Measurements from ENCODE around the gene CFAP100. TPM values are rescaled to one million over a fixed set of nuclear protein-coding genes. Genes with fewer than 3 reads are reported as not detected.

The CFAP100 gene
- total RNA-seq, 1 donor from 2014 or later = not detected

DNA sequence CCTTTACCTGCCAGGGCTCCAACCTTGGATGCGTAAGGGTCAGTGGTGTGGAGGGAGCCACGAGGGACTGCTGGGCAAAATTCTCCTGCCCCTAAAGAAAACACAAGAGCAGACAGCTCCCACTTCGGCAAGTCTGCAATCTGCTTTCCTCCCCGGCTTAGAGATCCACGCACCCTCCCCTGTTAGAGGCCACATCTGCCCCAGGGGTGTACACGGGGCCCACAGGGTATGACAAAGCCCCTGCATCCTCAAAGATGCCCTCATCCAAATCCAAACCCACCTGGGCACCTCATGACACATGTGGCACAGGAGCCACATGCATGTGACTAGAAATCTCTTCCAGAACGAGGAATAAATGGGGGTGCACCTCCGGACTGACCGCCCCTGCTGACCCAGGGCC, 55.5 kb downstream of the CFAP100 start:
- Mint-ChIP-seq H3K36me3 (peaks cover 16% of the 10 kb centered on the region), H3K27me3 (ENCODE audit: low read depth) (no peaks in the 10 kb centered on the region), H3K9me3 (no peaks in the 10 kb centered on the region), H3K27ac (no peak overlapping the region), H3K4me1 (peaks cover 5% of the 10 kb centered on the region), H3K4me3 (no peak overlapping the region)
- peak in 1 of 2 experiments; percentile 33 for DNase-seq (ENCODE audit: low spot score in 2 of 2, unreplicated experiment in 2 of 2)
- TF ChIP-seq, protein P1, sequence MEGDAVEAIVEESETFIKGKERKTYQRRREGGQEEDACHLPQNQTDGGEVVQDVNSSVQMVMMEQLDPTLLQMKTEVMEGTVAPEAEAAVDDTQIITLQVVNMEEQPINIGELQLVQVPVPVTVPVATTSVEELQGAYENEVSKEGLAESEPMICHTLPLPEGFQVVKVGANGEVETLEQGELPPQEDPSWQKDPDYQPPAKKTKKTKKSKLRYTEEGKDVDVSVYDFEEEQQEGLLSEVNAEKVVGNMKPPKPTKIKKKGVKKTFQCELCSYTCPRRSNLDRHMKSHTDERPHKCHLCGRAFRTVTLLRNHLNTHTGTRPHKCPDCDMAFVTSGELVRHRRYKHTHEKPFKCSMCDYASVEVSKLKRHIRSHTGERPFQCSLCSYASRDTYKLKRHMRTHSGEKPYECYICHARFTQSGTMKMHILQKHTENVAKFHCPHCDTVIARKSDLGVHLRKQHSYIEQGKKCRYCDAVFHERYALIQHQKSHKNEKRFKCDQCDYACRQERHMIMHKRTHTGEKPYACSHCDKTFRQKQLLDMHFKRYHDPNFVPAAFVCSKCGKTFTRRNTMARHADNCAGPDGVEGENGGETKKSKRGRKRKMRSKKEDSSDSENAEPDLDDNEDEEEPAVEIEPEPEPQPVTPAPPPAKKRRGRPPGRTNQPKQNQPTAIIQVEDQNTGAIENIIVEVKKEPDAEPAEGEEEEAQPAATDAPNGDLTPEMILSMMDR (IDR thresholded peaks at IDR 0.05; ENCODE audit: unreplicated experiment) = no peak

DNA sequence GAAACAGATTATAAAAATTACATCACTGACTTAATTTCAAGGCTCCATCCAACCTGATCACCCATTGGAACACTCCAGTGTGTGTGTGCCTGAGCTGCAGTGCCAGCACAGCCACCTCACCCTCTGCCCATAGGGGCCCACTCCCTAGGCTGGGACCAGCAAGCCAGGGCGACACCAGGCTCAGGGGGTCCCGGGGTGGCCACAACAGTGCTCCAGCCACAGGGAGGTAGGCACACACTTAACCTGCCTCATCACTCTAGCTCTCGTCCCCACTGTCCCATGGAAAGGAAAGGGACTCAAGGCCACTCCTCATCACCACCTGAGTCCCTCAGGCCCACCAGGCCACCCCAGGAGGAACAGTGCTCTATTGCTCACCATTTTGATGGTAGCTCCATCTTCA, 56.0 kb downstream of the CFAP100 start:
- no peaks in the 10 kb centered on the region for H3K27me3 Mint-ChIP-seq (ENCODE audit: low read depth)
- H3K4me3 Mint-ChIP-seq = no peak overlapping the region
- TF ChIP-seq, protein P1 (IDR thresholded peaks at IDR 0.05; ENCODE audit: unreplicated experiment) = no peak
- H3K4me1 Mint-ChIP-seq = peaks cover 5% of the 10 kb centered on the region
- DNase-seq (ENCODE audit: low spot score in 2 of 2, unreplicated experiment in 2 of 2) = no peak
- H3K36me3 Mint-ChIP-seq = peaks cover 18% of the 10 kb centered on the region
- H3K9me3 Mint-ChIP-seq = no peaks in the 10 kb centered on the region
- no peak overlapping the region for H3K27ac Mint-ChIP-seq

DNA sequence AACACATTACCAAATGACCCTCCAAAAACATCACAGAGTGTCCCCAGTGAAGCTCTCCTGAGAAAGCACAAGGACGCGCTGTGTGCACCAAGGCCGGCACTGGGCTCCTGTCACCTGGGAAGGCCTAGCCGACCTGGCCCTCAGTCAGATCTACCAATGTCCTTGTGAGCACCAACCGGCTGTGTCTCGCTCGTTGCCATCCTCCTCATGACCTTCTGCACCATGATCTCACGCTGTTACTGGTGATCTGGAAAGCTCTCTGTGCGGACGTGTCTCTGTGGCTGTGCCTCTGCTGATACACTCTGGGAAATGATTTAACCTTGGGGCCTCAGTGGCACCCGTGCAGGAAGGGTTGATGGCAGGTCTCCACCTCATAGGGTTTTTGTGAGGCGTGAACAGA, 56.8 kb downstream of the CFAP100 start:
- no peaks in the 10 kb centered on the region for H3K27me3 Mint-ChIP-seq (ENCODE audit: low read depth)
- H3K36me3 Mint-ChIP-seq = peaks cover 20% of the 10 kb centered on the region
- H3K27ac Mint-ChIP-seq = no peak overlapping the region
- no peaks in the 10 kb centered on the region for H3K9me3 Mint-ChIP-seq
- TF ChIP-seq, protein P1 (IDR thresholded peaks at IDR 0.05; ENCODE audit: unreplicated experiment) = no peak
- H3K4me3 Mint-ChIP-seq = no peak overlapping the region
- H3K4me1 Mint-ChIP-seq = peaks cover 5% of the 10 kb centered on the region
- DNase-seq (ENCODE audit: low spot score in 2 of 2, unreplicated experiment in 2 of 2) = no peak

DNA sequence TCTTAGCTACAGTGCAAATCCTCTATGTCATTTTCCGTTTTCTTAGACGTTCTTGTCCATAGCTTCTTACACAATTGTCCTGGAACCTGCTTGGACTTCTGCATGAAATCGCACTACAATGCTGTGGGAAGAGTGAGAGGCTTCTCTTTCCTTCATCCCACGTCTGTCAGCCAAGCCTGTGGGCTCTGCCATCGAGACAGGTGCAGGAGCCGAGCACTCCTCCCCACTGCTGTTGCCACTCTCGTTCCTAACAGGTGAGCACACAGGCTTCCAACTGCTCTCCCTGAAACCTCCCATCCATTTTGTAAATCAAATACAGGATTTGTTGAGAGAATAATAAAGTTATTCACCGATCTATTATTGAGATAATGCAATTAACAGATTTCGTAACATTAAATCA, 57.5 kb downstream of the CFAP100 start:
- Mint-ChIP-seq H3K27me3 (ENCODE audit: low read depth) (no peaks in the 10 kb centered on the region), H3K9me3 (no peaks in the 10 kb centered on the region), H3K4me3 (no peak overlapping the region), H3K36me3 (peaks cover 26% of the 10 kb centered on the region), H3K27ac (no peak overlapping the region), H3K4me1 (peaks cover 5% of the 10 kb centered on the region)
- no peak for DNase-seq (ENCODE audit: low spot score in 2 of 2, unreplicated experiment in 2 of 2)
- TF ChIP-seq, protein P1 (IDR thresholded peaks at IDR 0.05; ENCODE audit: unreplicated experiment) = no peak

DNA sequence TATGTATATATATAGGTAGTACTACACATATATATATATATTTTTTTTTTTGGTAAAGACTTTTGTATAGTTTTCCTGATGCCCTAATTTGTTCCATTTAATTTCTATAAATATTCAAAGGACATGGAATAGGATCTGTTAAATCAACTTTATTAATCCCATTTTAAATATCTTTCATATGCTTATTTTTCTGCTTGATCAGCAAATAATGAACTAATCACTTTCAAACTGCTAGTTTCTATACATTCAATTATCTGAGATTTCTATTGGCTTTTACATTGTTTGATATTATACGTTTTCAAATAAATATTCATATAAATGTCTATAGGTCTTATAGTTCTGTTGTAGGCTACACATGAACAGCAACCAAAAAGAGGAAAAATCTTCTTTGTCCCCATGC, 59.3 kb downstream of the CFAP100 start:
- Mint-ChIP-seq H3K27me3 (ENCODE audit: low read depth) (no peaks in the 10 kb centered on the region), H3K4me3 (no peak overlapping the region), H3K36me3 (peaks cover 26% of the 10 kb centered on the region), H3K4me1 (peaks cover 5% of the 10 kb centered on the region), H3K27ac (peak overlapping the region; percentile 5), H3K9me3 (no peaks in the 10 kb centered on the region)
- TF ChIP-seq, protein P1 (IDR thresholded peaks at IDR 0.05; ENCODE audit: unreplicated experiment) = no peak
- no peak for DNase-seq (ENCODE audit: low spot score in 2 of 2, unreplicated experiment in 2 of 2)

All from mesothelial cell of epicardium (in vitro differentiated cells).